PC-9 (cell line): ENCODE results near the gene SVOPL.

Experiments
- CTCF ChIP-seq: fragments of 200-600 bp; sonication (generic); conservative IDR thresholded peaks from 2 replicates; pipeline ENCODE4 v1.6.1; 2017; ENCODE audit warnings: mixed run types, antibody characterized with exemption, mild to moderate bottlenecking, moderate library complexity
- EZH2 ChIP-seq: fragments of 200-600 bp; sonication (generic); IDR thresholded peaks from 2 replicates; pipeline ENCODE4 v1.8.0; 2017; ENCODE audit warnings: antibody characterized with exemption, low read depth

- TF ChIP-seq CTCF (no peak), EZH2 (no peak)
Observed at GRCh38 chr7:138632384-138632783, 68.8 kb downstream of the SVOPL start.
